Sigmoid colon (tissue), 4 donors: ENCODE results near the gene MUC5B.

Experiments
- EP300 ChIP-seq, 4 donors: sonication (generic); formaldehyde crosslinking; IDR thresholded peaks; one replicate each; pipeline ENCODE4 v1.6.1; 2017; ENCODE audit warnings: antibody characterized with exemption in 4 of 4
- POLR2A ChIP-seq, 2 donors: fragments of 450-650 bp; IDR thresholded peaks; one replicate each; pipeline ENCODE4 v1.6.1; 2016; ENCODE audit warnings: antibody characterized with exemption in 2 of 2, mild to moderate bottlenecking in 2 of 2, moderate library complexity in 2 of 2
- POLR2AphosphoS5 ChIP-seq, 4 donors: sonication (generic); formaldehyde crosslinking; IDR thresholded peaks; one replicate each; pipeline ENCODE4 v1.6.1; 2017; ENCODE audit warnings: antibody characterized with exemption in 4 of 4
- TF ChIP-seq, protein P1 (sequence below), 4 experiments: fragments of 450-650 bp in 3 of 4; fragments of 200-600 bp in 1 of 4; IDR thresholded peaks; one replicate each; pipeline ENCODE4 v1.5.1; 2016 to 2019; ENCODE audit warnings: antibody characterized with exemption in 4 of 4, mild to moderate bottlenecking in 3 of 4, moderate library complexity in 2 of 4

DNA sequence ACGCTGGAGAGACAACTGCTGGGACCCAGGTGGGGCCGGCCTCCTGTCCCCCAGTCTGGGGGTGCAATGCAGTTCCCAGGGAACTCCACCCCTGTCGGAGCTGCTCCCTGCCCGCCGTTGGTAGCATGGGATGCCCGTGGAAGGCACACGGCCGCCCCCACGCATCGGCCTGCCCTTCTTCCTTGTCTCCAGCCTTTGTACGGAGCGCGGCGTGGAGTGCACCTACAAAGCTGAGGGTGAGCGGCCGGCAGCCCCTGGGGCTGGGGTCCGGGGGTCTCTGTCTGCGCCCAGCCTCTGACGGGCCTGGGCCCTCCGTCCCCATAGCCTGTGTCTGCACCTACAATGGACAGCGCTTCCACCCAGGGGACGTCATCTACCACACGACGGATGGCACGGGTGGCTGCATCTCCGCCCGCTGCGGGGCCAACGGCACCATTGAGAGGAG is 41.9 kb upstream of the MUC5B start:
- TF ChIP-seq, protein P1, sequence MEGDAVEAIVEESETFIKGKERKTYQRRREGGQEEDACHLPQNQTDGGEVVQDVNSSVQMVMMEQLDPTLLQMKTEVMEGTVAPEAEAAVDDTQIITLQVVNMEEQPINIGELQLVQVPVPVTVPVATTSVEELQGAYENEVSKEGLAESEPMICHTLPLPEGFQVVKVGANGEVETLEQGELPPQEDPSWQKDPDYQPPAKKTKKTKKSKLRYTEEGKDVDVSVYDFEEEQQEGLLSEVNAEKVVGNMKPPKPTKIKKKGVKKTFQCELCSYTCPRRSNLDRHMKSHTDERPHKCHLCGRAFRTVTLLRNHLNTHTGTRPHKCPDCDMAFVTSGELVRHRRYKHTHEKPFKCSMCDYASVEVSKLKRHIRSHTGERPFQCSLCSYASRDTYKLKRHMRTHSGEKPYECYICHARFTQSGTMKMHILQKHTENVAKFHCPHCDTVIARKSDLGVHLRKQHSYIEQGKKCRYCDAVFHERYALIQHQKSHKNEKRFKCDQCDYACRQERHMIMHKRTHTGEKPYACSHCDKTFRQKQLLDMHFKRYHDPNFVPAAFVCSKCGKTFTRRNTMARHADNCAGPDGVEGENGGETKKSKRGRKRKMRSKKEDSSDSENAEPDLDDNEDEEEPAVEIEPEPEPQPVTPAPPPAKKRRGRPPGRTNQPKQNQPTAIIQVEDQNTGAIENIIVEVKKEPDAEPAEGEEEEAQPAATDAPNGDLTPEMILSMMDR (IDR thresholded peaks at IDR 0.05), result no peak
- no peak for TF ChIP-seq POLR2AphosphoS5 (IDR thresholded peaks at IDR 0.05)
- no peak for TF ChIP-seq POLR2A (IDR thresholded peaks at IDR 0.05)
- no peak for TF ChIP-seq EP300 (IDR thresholded peaks at IDR 0.05)
